ENCODE results near the gene NHS.
"Not testable (repeated sequence)": the region's sequence is repeated elsewhere in the genome, so short reads cannot be mapped to it uniquely, and the experiment has no call there.

The NHS gene

GRCh38 chrX:17553961-17554482 lies 179.0 kb downstream of the NHS start:
- no peak for FAIRE-seq

- no peak for FAIRE-seq
These were observed 179.9 kb downstream of the NHS start for GRCh38 chrX:17554914-17555313.

- no peak for FAIRE-seq
These were observed 180.8 kb downstream of the NHS start for GRCh38 chrX:17555846-17556245.

- FAIRE-seq = no peak
These were observed 184.9 kb downstream of the NHS start for GRCh38 chrX:17559728-17560379.

GRCh38 chrX:17560385-17560784 lies 185.4 kb downstream of the NHS start:
- no peak for FAIRE-seq

GRCh38 chrX:17563076-17563475 lies 188.1 kb downstream of the NHS start:
- no peak for FAIRE-seq

GRCh38 chrX:17563515-17563914 lies 188.5 kb downstream of the NHS start:
- no peak for FAIRE-seq

GRCh38 chrX:17564689-17565409 lies 189.8 kb downstream of the NHS start:
- no peak for FAIRE-seq

- no peak for FAIRE-seq
These were observed 191.7 kb downstream of the NHS start for GRCh38 chrX:17566740-17567139.

GRCh38 chrX:17567187-17567586 lies 192.2 kb downstream of the NHS start:
- FAIRE-seq = no peak

- FAIRE-seq = no peak
These were observed 192.8 kb downstream of the NHS start for GRCh38 chrX:17567821-17568220.

GRCh38 chrX:17568804-17569203 lies 193.8 kb downstream of the NHS start:
- not testable (repeated sequence) for FAIRE-seq

- FAIRE-seq = no peak
These were observed 204.0 kb downstream of the NHS start for GRCh38 chrX:17579026-17579425.

- FAIRE-seq = no peak
These were observed 205.6 kb downstream of the NHS start for GRCh38 chrX:17580539-17581152.

- FAIRE-seq = no peak
These were observed 206.6 kb downstream of the NHS start for GRCh38 chrX:17581641-17582040.

- no peak for FAIRE-seq
These were observed 209.3 kb downstream of the NHS start for GRCh38 chrX:17584248-17584681.

GRCh38 chrX:17585006-17585405 lies 210.0 kb downstream of the NHS start:
- no peak for FAIRE-seq

- FAIRE-seq = no peak
These were observed 212.4 kb downstream of the NHS start for GRCh38 chrX:17587366-17587765.

GRCh38 chrX:17588303-17588702 lies 213.3 kb downstream of the NHS start:
- FAIRE-seq = no peak

- FAIRE-seq = no peak
These were observed 216.1 kb downstream of the NHS start for GRCh38 chrX:17590892-17591740.

- FAIRE-seq = no peak
These were observed 216.7 kb downstream of the NHS start for GRCh38 chrX:17591741-17592110.

- no peak for FAIRE-seq
These were observed 217.1 kb downstream of the NHS start for GRCh38 chrX:17592117-17592516.

- no peak for FAIRE-seq
These were observed 219.7 kb downstream of the NHS start for GRCh38 chrX:17594693-17595092.
